Activated T-cell treated with anti-CD3 and anti-CD28 coated beads, Interleukin-2, amount 50 U/mL, for 4 hours (primary cell): ENCODE results near the gene CDC42BPB. TPM values are rescaled to one million over a fixed set of nuclear protein-coding genes. Genes with fewer than 3 reads are reported as not detected.

ENCODE experiments used
- ATAC-seq, 2 donors: fragments of 200-7000 bp; cut with Tn5 transposase; one replicate each; pipeline ENCODE4 v1.10.0; 2021
- DNase-seq: peaks from one replicate; pipeline ENCODE4 v3.0.0-alpha.2; 2020
- H3K27me3 Mint-ChIP-seq: one replicate; pipeline ENCODE4 v1.8.0; 2021; ENCODE audit warnings: low read depth, mixed read lengths
- H3K36me3 Mint-ChIP-seq: one replicate; pipeline ENCODE4 v1.8.0; 2022; ENCODE audit warnings: mixed read lengths; ENCODE audit not compliant: insufficient read depth
- H3K4me1 Mint-ChIP-seq: one replicate; pipeline ENCODE4 v1.8.0; 2021; ENCODE audit warnings: low read depth, mixed read lengths
- H3K4me3 Mint-ChIP-seq: one replicate; pipeline ENCODE4 v1.8.0; 2021; ENCODE audit warnings: mild to moderate bottlenecking, moderate library complexity, mixed read lengths
- H3K9me3 Mint-ChIP-seq: one replicate; pipeline ENCODE4 v1.8.0; 2021; ENCODE audit warnings: mixed read lengths
- total RNA-seq, 3 donors: library from RNA; stranded (reverse); gene quantifications; one replicate each; pipeline ENCODE4 v1.2.1, GENCODE V29; 2021

CDC42BPB gene
- total RNA-seq, 3 donors from 2014 or later: 2.8 to 6.6 (median 5.1) TPM

DNA sequence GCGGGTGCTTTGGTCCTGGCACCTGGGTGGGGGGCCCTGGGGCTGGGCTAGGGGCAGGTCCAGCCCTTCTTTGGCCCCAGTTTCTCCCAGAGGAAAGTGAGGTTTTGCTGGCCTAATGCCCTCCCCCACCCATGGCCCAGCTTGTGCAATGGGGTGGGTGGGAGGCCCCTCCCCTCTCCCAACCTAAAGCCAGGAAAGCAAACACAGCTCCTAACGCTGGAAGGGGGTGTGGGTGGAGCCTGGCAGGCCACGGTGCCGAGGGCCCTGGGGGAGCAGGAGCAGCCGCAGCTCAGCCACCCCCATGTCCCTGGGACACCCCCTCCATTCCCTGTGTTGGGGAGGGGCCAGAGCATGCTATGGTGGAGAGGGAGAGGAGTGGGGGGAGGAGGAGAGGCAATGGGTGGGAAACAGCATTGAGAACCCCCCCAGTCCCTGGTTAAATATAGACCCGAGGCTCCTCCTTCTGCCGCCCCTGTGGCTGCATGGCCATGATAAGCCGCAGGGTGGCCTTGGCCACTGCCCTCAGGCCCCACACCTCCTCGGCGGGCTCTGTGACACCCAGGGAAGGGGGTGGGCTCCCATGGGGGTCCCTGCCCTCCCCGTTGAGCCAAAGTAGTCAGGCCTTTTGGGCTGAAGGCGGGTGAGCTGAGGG lies 41.9 kb upstream of the CDC42BPB start:
- H3K4me3 Mint-ChIP-seq: no peak overlapping the region
- no peaks in the 10 kb centered on the region for H3K9me3 Mint-ChIP-seq
- no peaks in the 10 kb centered on the region for H3K4me1 Mint-ChIP-seq
- H3K36me3 Mint-ChIP-seq: no peaks in the 10 kb centered on the region
- ATAC-seq (no peak), DNase-seq (no peak)
- peaks cover 34% of the 10 kb centered on the region for H3K27me3 Mint-ChIP-seq

DNA sequence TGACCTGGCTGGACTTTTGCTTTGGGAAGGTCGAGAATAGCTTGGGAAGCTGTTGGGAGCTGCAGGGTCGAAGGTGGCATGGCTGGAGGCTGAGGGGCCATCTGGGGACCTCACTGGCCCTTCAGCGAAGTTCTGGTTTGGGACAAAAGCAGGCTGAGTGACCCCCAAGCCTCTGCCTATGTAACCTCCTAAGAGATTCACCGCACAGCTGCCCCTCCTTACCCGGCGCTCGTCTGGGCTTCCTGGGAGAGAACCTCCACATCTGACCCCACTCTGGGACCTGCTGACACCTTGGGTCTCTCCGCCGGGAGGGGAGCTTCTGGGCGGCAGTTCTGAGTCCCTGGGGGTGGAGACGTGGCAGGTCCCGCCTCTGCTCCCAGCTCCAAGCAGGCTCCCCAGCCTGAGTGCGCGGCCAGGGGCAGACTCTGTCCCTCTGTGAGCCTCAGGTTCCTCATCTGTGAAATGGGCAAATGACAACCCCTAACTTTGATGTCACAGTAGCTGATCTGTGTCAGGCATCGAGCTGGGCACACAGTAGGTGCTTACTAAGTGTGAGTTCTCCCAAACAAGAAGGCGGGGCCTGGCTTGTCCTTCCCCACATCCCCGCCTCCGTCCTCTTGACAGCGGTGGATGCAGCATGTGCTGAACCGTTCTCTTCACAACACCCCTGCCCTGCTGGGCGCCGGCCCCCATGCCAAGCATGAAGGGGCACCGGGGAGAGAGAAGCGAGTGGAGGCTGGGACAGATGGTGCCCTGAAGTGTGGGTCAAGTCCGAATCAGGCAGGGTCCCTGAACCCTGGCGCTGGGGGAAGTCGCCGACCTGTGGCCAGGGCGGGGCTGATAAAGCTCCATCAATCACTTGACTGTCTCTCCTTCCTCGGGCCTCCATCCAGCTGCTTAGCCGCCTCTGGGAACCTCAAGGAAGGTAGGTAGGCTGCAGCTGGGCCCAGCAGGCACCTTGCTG lies 40.9 kb upstream of the CDC42BPB start:
- no peak overlapping the region for H3K4me3 Mint-ChIP-seq
- no peaks in the 10 kb centered on the region for H3K4me1 Mint-ChIP-seq
- H3K36me3 Mint-ChIP-seq: no peaks in the 10 kb centered on the region
- DNase-seq (no peak), ATAC-seq (no peak)
- H3K27me3 Mint-ChIP-seq: peaks cover 29% of the 10 kb centered on the region
- H3K9me3 Mint-ChIP-seq: no peaks in the 10 kb centered on the region

DNA sequence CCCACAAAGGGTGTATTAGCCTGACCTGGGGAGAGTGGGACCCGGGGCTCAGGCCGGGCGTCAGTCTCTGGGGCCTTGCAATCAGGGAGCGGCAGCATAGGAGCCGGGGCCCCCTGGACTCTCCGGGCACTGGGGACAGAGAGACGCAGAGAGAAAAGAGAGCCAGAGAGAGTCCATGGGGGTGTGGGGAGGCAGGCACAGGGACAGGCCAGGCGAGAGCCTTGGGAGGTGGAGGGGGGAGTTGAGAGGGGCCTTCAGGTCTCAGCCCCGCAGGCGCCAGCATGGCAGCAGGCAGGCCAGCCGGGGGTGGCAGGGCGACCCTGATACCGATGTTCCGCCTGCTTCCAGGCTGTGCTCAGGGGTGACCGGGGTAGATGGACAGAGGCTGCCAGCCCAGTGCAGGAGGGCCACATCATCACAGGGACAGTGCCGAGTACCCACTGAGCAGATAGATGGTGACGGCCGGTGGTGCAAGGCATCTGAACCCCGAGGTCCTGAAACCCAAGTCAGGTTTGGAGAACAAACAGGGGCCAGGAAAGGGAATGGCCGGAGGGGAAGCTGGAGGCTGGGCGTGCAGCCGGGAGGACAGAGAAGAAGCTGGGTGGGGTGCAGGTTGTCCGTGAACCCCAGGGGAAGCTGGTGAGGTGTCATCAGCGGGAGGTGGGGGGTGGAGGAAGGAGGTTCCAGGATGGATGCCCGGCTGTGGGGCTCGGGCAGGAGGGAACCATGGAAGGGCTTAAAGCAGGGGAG lies 40.1 kb upstream of the CDC42BPB start:
- Mint-ChIP-seq H3K36me3 (no peaks in the 10 kb centered on the region), H3K4me3 (no peak overlapping the region), H3K27me3 (peaks cover 22% of the 10 kb centered on the region), H3K9me3 (no peaks in the 10 kb centered on the region), H3K4me1 (no peaks in the 10 kb centered on the region)
- no peak for ATAC-seq
- DNase-seq: no peak

DNA sequence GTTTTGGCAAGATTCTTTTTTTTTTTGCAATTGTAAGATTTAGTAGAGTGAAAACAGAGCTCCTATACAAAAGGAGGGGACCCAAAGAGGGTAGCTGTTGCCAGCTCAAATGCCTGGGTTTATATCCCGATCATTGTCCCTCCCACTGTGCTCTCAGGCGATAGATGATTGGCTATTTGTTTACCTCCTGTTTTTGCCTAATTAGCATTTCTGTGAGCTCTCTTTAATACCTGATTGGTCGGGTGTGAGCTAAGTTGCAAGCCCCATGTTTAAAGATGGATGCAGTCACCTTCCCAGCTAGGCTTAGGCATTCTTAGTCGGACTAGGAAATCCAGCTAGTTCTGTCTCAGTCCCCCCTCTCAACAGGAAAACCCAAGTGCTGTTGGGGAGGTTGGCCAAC lies 39.0 kb upstream of the CDC42BPB start:
- Mint-ChIP-seq H3K9me3 (no peaks in the 10 kb centered on the region), H3K36me3 (no peaks in the 10 kb centered on the region), H3K4me3 (no peak overlapping the region), H3K27me3 (peaks cover 15% of the 10 kb centered on the region), H3K4me1 (no peaks in the 10 kb centered on the region)
- ATAC-seq (no peak), DNase-seq (no peak)

DNA sequence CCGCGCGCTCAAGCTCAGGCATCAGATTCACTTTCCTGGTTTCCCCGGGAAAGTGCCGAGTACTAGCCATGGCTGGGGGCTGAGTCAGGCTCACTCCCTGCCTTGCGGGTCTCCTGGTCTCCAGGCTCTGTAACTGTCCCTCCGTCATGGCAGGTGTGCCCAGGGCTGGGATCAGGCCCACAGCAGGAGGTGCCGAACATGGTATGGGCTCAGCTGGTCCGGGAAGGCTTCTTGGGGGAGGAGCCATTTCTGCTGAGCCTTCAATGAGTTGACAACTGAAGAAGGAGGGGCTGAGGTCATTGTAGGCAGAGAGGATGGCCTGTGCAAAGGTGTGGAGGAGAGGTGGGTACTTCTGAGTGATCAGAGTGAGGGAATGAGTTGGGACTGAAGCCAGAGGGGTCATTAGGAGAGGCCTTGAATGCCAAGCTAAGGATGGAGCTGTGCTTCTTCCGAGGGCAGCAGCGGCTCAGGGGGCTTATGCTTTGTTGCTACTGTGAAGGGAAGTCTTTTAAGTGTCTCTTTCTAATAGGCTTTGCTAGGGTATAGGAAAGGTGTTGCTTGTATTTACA lies 37.9 kb upstream of the CDC42BPB start:
- Mint-ChIP-seq H3K27me3 (peaks cover 10% of the 10 kb centered on the region), H3K4me1 (peaks cover 4% of the 10 kb centered on the region), H3K36me3 (no peaks in the 10 kb centered on the region), H3K4me3 (no peak overlapping the region), H3K9me3 (no peaks in the 10 kb centered on the region)
- ATAC-seq (no peak), DNase-seq (no peak)

DNA sequence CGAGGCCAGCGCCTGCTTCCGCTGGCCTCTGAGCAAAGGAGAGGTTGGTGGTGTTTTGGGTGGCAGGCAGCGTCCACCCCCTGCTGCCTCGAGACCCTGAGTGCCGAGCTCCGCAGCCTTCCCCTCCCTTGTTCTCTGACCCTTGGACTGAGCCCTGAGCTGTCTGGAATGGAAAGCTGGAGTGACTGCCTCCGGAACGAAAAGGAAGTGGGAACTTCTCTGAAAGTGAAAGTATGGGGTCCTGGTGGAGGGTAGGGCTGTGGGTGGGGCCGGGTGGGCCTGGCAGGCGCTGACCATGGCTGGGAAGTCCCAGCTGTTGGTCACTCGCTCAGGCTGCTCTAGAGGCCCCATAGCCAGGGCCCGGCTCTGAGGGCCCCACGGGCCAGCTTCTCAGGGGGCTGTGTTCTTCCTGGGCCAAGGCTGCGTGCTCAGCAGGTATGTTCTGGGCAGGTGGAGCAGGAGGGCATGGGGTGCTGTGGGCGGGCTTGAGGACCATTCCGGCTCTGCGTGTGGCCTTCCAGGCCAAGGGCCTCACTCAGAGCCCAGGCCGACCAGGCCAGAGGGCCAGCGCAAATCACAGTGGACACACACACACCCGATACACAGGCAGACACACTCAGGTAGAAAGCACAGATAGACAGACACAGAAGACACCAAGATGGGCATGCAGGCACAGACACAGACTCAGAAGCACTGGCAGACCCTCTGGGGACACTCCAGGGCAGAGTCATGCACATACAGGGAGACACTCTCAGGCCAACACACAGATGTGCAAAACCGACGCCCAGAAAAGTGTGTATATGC lies 37.3 kb upstream of the CDC42BPB start, which contains the start of gene EXOC3L4:
EXOC3L4 (plus strand) TSS at position 320 of the 804 bp plus-strand sequence. CDS start 5,495 bp downstream, outside the sequence.
- H3K4me1 Mint-ChIP-seq: peaks cover 4% of the 10 kb centered on the region
- H3K27me3 Mint-ChIP-seq: peaks cover 6% of the 10 kb centered on the region
- no peak for DNase-seq
- H3K36me3 Mint-ChIP-seq: no peaks in the 10 kb centered on the region
- no peaks in the 10 kb centered on the region for H3K9me3 Mint-ChIP-seq
- ATAC-seq: no peak
- no peak within 1 kb of the TSS for H3K4me3 Mint-ChIP-seq

DNA sequence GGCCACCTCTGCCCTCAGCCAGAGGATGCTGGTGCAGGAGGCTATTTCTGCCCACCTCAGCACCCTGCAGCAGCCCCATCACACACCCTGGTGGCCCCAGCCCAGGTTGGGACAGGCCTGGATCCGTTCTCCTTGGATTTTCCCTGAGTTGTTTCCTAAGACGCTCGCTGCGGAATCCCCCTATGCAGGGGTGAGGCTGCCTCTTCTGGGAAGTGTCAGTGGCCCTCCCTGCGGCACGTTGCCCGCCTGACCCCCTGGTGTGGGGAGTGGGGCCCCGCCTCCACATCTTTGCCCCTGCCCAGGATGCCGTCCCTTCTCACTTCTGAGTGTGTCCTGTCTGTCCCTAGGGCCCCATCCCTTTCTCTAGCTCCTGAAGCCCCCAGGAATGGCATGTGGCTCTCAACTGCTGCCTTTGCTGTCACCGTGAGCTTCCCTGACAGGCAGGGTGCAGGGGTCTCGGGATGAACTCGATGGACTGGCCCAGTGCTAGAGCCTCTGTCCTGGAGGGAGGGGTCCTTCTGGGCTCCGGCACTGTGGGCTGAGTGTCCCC lies 36.6 kb upstream of the CDC42BPB start:
- no peak for DNase-seq
- no peak overlapping the region for H3K4me3 Mint-ChIP-seq

DNA sequence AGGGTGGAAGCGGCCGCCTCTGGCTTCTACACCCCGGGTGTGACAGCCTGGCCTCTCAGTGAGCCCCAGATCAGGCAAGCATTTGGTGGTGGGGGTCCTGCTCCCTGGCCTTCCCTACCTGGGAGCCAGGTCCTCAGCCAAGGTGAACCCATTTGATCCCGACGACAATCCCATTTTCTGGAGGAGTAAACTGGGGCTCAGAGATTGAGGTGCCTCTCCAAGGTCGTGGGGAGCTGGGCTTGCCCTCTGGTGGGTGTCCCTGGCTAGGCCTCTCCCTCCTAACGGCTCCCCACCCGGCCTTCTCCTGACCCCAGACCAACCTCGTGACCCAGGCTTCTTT lies 34.5 kb upstream of the CDC42BPB start:
- Mint-ChIP-seq H3K4me3 (peak overlapping the region; percentile 31), H3K4me1 (peaks cover 4% of the 10 kb centered on the region), H3K27me3 (peaks cover 7% of the 10 kb centered on the region), H3K36me3 (no peaks in the 10 kb centered on the region), H3K9me3 (no peaks in the 10 kb centered on the region)
- DNase-seq: no peak
- no peak for ATAC-seq

More for the DNA sequence above, 36.6 kb upstream of the CDC42BPB start:
- Mint-ChIP-seq H3K4me1 (peaks cover 4% of the 10 kb centered on the region), H3K9me3 (no peaks in the 10 kb centered on the region), H3K27me3 (peaks cover 6% of the 10 kb centered on the region), H3K36me3 (no peaks in the 10 kb centered on the region)
- ATAC-seq: no peak

DNA sequence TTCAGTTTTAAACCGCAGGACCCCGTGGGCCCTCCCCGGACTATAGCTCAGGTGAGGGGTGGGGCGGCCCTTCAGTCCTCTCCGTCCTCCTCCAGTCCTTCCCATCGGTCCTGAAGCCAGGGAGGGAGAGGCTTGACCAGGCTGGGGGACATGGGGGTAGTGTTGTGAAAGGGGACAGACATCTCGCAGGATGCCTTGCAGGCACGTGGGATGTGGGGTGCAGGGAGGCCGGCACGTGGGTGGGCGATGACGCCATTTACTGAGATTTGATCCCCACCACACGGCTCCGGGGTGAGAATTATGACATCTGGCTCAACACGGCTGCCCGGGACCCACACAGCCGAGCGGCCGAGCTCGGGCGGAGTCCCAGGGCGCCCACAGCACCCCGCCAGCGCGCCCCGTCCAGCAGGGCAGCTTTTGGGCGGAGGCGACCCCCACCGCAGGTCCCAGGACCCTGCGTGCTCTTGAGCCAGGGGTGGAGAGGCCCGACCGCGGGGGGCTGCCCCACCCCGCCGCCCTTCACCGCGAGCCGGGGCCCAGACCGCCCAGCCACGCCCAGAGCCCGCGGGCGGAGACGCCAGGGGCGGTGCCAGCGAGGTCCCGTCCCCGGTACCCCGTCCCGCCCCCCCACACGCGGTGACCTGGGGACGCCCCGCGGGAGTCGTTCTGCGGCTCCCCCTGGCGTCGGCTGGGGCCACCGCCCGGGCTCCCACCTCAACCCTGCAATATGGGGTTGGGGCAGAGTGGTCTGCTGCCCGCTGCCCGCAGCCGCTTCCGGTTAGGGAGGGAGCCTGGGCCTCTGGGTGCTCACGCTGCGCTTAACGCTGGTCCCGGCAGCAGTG lies 33.9 kb upstream of the CDC42BPB start:
- H3K9me3 Mint-ChIP-seq: no peaks in the 10 kb centered on the region
- H3K36me3 Mint-ChIP-seq: no peaks in the 10 kb centered on the region
- ATAC-seq (peak; percentile 94 to 96), DNase-seq (peak; percentile 73)
- H3K4me3 Mint-ChIP-seq: peak overlapping the region; percentile 64
- peaks cover 4% of the 10 kb centered on the region for H3K4me1 Mint-ChIP-seq
- peaks cover 13% of the 10 kb centered on the region for H3K27me3 Mint-ChIP-seq

DNA sequence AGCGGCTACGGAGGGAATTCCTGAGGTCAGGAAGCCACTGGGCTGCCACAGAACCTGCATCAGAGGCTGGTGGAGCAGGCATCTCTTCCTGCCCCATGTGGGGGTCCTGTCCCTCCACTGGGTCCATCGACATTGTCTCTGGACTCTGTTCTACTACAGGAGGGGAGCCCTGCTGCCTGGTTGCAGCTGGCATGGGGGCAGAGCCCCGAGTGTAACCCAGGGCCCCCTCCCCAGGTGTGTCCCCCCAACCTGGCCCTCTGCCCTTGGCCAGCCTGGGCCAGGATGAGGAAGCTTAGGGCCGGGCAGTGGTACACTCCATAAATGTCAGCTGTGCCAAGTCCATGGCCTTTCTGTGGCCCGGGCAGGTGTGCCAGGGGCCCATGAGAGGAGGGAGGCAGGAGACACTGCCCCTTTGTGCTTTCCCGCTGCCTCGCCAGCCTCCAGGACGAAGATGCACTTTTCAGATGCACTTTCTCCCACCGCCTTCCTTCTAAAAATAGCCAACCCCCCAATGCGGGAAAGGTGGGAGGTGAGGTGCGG lies 33.2 kb upstream of the CDC42BPB start:
- ATAC-seq: no peak
- Mint-ChIP-seq H3K9me3 (no peaks in the 10 kb centered on the region), H3K27me3 (peaks cover 16% of the 10 kb centered on the region), H3K36me3 (no peaks in the 10 kb centered on the region), H3K4me1 (peaks cover 4% of the 10 kb centered on the region), H3K4me3 (peak overlapping the region; percentile 64)
- no peak for DNase-seq

DNA sequence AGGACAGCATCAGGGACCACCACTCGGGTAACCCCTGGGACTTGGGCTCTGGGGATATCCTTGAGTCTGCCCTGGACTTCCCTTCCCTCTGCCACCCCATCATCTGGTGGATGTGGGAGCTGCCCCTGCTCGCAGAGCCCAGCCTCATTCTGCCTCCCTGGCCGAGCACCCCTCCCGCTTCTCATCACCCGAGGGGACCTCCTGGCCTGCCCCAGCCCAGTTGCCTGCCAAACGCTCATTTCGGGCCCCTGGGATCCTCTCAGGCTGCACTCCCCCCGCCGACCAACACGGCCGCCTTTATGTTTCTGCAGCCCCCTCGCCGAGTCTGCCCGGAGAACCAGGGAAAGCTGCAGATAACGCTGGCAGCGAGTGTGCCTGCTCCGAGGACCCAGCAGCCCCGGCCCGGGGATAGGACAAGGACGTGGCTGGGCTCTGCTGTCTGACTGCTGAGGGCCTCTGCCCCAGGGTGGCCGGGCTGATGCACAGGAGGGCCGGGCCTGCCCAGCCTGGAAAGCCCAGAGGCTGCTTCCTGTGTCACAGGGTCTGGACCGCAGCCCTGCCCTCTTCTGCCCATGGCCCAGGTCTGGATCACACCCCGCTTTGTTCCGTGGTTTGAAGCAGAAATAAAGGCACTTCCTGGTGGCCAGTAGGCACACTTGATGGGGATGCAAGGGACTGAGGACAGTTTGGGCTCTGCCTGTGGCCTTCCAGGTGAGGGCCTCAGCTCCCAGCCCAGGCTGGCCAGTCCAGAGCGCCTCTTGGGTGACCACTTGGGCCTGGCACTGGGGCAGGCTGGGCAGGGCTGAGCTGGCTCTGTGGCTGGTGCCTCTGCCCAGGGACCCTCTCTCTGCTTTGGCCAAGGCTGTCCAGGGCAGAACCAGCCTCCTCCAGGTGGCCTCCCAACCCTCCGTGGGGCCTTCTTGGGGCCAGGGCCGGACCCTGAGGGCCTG lies 32.3 kb upstream of the CDC42BPB start:
- no peak for ATAC-seq
- H3K4me3 Mint-ChIP-seq: no peak overlapping the region

More for the DNA sequence above, 32.3 kb upstream of the CDC42BPB start:
- no peak for DNase-seq
- H3K4me1 Mint-ChIP-seq: peaks cover 4% of the 10 kb centered on the region
- H3K27me3 Mint-ChIP-seq: peaks cover 23% of the 10 kb centered on the region
- no peaks in the 10 kb centered on the region for H3K36me3 Mint-ChIP-seq
- no peaks in the 10 kb centered on the region for H3K9me3 Mint-ChIP-seq
